ENCODE measurements around the gene ANKRD6.

The ANKRD6 gene

GRCh38 chr6:89662659-89663223, 229.8 kb downstream of the ANKRD6 start:
- DNase-seq: no peak

- DNase-seq: no peak
These were observed 235.1 kb downstream of the ANKRD6 start for GRCh38 chr6:89667872-89668556.

DNA sequence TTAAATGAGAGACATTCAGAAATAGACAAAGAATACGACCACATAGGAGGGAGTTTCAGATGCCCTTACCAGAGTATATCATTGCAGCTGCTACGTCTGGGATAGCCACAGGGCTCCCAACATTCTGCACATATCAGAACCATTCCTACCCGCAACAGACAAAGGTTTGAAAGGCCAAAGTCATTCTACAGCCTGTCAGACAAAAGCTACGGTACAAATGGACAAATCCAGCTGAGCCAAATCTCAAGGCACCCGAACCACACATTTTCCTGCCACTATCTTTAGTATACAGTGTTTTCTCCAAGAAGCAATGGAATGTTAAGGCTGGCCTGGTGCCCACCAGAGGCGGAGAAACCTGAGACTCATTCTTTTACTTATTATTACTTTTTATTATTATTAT, 236.1 kb downstream of the ANKRD6 start:
- DNase-seq: no peak

GRCh38 chr6:89670935-89671565, 238.1 kb downstream of the ANKRD6 start:
- DNase-seq: no peak

DNA sequence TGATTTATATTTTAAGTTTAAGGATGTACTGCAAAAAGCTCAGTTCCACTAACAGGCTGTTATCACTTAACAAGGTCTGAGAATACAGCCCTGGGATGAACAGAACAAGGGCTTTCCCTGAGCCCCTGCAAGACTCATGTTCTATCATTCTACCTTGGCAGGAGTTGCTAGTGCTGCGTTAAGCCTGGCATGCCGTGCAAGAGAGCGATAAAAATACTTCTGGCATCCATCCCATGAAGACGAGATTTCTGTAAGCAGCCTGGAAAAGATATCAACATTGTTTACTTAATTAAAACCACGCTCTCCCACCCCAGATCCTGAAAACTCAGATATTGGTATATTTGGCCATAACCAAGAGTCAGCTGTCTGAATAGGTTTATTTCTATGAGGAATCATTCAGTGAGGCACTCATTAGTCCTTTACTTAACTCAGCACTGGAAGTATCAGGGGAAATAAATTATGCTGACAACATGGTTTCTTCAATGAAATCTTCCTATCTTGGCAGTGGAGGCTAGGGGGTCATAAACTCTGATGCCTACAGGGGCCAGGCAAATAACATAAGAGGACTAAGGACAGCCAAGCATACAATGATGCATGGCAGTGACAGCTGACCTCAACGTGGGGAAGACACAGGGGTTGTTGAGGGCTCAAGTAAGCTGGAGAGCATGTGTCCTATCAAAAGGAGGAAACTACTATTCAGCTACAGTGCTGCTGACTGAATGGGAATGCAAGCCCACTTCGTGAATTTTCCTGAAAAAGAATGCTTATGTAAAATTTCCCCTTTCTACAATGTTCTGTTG, 243.2 kb downstream of the ANKRD6 start:
- DNase-seq: no peak

GRCh38 chr6:89678531-89678930, 245.6 kb downstream of the ANKRD6 start:
- no peak for DNase-seq

DNA sequence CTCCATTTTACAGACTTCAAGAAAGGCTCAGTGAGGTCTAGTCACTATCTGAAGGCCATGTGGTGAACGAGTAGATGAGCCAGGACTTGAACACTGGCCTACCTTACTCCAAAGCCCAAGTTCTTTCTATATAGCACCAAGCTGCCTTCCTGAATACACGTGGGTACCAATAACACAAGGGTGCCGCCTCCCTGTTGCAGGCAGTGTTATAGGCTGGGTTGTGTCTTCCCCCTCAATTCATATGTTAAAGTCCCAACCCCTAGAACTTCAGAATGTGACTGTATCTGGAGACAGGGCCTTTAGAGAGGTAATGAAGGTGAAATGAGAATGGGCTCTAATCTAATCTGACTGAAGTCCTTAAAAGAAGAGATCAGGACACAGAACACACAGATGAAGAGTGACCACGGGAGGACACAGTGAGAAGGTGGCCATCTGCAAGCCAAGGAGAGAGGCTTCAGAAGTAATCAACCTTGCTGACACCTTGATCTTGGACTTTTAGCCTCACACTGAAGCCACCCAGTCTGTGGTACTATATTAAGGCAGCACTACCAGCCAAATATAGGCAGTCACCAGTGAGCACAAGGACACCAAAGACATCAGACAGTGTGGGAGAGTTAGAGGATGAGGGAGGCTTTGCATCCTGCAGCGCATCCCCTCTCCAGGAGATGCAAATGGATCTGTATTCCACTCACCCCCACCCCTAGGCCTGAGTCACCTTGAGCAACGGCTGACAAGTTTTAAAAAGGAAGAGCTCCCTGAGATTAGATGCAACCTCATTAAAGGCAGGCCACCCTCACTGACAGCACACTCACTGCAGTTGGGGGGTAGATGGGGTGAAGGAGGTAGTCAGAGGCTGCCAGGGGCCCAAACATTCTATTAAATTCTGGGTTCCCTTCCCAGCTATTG, 246.5 kb downstream of the ANKRD6 start:
- no peak for DNase-seq

DNA sequence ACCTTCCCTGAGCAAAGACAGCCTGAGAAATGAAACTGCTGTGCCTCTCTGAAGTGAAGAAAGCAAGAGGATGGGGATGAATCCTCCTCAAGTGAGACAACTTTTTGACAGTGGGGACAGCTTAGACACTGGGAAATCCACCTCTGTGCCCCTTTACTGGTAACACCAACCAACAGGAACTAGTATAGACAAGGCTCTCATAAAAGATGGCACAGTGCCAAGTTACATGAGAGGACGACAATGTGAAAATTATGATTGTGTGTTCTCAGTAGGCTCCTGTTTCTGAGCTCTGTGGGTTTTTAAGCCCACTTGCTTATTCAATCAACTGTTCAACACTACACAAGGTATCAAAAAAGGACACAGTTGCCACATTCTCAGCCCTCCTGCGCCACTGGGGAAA, 247.2 kb downstream of the ANKRD6 start:
- DNase-seq: no peak

- no peak for DNase-seq
These were observed 247.6 kb downstream of the ANKRD6 start for GRCh38 chr6:89680551-89680950.

GRCh38 chr6:89681983-89682564, 249.1 kb downstream of the ANKRD6 start:
- no peak for DNase-seq

GRCh38 chr6:89682991-89683390, 250.0 kb downstream of the ANKRD6 start:
- DNase-seq: no peak

Data from 8988T (cell line).